ENCODE data around the gene MKLN1.

The MKLN1 gene

GRCh38 chr7:131471250-131472004 is 143.8 kb downstream of the MKLN1 start:
- no peak for DNase-seq

GRCh38 chr7:131476740-131477139 is 149.1 kb downstream of the MKLN1 start:
- no peak for DNase-seq

GRCh38 chr7:131480384-131481315 is 153.0 kb downstream of the MKLN1 start:
- DNase-seq = no peak

- DNase-seq = no peak
Observed at GRCh38 chr7:131482800-131483199, 155.1 kb downstream of the MKLN1 start.

- DNase-seq = no peak
Observed at GRCh38 chr7:131483586-131483985, 155.9 kb downstream of the MKLN1 start.

GRCh38 chr7:131486346-131486745 is 158.7 kb downstream of the MKLN1 start:
- no peak for DNase-seq

- DNase-seq = no peak
Observed at GRCh38 chr7:131487217-131487616, 159.5 kb downstream of the MKLN1 start.

- no peak for DNase-seq
Observed at GRCh38 chr7:131488361-131488760, 160.7 kb downstream of the MKLN1 start.

- no peak for DNase-seq
Observed at GRCh38 chr7:131489196-131489595, 161.5 kb downstream of the MKLN1 start.

GRCh38 chr7:131489881-131490280 is 162.2 kb downstream of the MKLN1 start:
- DNase-seq = no peak

- no peak for DNase-seq
Observed at GRCh38 chr7:131493081-131493480, 165.4 kb downstream of the MKLN1 start.

- DNase-seq = peak; percentile 38
Observed at GRCh38 chr7:131493581-131493980, 165.9 kb downstream of the MKLN1 start.

- no peak for DNase-seq
Observed at GRCh38 chr7:131494182-131494581, 166.5 kb downstream of the MKLN1 start.

- DNase-seq = no peak
Observed at GRCh38 chr7:131495669-131496498, 168.2 kb downstream of the MKLN1 start.

GRCh38 chr7:131497454-131497853 is 169.8 kb downstream of the MKLN1 start:
- DNase-seq = no peak

- no peak for DNase-seq
Observed at GRCh38 chr7:131498237-131498885, 170.7 kb downstream of the MKLN1 start.

- no peak for DNase-seq
Observed at GRCh38 chr7:131499801-131500200, 172.1 kb downstream of the MKLN1 start.

GRCh38 chr7:131500357-131500756 is 172.7 kb downstream of the MKLN1 start:
- no peak for DNase-seq

- no peak for DNase-seq
Observed at GRCh38 chr7:131501422-131501821, 173.7 kb downstream of the MKLN1 start.

- DNase-seq = no peak
Observed at GRCh38 chr7:131501930-131502685, 174.4 kb downstream of the MKLN1 start.

GRCh38 chr7:131502810-131503508 is 175.3 kb downstream of the MKLN1 start:
- DNase-seq = peak; percentile 46

Measured in eye (tissue), 1 donor.